ENCODE measurements around the gene PHLDA2. TPM values are rescaled to one million over a fixed set of nuclear protein-coding genes. Genes with fewer than 3 reads are reported as not detected.

PHLDA2 gene
- total RNA-seq, 6 experiments from 2014 or later: 102 to 149 (median 125) TPM

DNA sequence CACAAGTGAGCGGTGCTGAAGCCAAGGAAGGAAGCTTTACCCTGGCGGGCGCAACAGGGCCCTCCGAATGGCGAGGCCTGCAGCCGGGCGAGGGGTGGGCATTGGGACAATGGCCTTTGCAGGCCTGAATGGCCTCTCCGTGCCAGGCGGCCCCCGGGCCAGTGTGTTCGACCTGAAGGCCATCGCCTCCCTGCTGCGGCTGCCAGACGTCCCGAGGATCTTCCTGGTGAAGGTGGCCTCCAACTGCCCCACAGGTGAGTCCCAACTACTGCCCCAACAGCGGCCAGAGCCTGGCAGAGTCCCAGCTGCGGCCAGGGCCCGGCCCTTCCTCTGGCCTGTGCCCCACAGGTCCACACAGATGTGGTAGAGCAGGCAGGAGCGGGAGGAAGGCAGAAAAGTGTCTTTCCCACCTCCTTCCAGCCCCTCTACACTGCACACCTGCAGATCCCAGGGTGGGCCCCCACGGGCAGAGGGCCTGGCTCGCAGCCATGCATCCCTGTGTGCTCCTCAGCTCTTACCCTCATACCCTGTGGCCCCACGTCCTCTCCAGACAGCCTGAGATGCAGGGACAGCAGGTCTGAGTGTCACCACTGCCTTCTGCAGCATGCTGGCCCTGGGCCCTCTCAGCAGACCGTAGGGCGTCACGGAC lies 11.3 kb downstream of the PHLDA2 start:
- Mint-ChIP-seq H3K4me1 (ENCODE audit: low read depth) (peaks cover 6% of the 10 kb centered on the region), H3K36me3 (ENCODE audit: low read depth) (no peaks in the 10 kb centered on the region), H3K27ac (no peak overlapping the region), H3K27me3 (ENCODE audit: insufficient read depth) (peaks cover 10% of the 10 kb centered on the region), H3K4me3 (no peak overlapping the region), H3K9me3 (no peaks in the 10 kb centered on the region)
- TF ChIP-seq, protein P1, sequence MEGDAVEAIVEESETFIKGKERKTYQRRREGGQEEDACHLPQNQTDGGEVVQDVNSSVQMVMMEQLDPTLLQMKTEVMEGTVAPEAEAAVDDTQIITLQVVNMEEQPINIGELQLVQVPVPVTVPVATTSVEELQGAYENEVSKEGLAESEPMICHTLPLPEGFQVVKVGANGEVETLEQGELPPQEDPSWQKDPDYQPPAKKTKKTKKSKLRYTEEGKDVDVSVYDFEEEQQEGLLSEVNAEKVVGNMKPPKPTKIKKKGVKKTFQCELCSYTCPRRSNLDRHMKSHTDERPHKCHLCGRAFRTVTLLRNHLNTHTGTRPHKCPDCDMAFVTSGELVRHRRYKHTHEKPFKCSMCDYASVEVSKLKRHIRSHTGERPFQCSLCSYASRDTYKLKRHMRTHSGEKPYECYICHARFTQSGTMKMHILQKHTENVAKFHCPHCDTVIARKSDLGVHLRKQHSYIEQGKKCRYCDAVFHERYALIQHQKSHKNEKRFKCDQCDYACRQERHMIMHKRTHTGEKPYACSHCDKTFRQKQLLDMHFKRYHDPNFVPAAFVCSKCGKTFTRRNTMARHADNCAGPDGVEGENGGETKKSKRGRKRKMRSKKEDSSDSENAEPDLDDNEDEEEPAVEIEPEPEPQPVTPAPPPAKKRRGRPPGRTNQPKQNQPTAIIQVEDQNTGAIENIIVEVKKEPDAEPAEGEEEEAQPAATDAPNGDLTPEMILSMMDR (IDR thresholded peaks at IDR 0.05): no peak
- DNase-seq: no peak

DNA sequence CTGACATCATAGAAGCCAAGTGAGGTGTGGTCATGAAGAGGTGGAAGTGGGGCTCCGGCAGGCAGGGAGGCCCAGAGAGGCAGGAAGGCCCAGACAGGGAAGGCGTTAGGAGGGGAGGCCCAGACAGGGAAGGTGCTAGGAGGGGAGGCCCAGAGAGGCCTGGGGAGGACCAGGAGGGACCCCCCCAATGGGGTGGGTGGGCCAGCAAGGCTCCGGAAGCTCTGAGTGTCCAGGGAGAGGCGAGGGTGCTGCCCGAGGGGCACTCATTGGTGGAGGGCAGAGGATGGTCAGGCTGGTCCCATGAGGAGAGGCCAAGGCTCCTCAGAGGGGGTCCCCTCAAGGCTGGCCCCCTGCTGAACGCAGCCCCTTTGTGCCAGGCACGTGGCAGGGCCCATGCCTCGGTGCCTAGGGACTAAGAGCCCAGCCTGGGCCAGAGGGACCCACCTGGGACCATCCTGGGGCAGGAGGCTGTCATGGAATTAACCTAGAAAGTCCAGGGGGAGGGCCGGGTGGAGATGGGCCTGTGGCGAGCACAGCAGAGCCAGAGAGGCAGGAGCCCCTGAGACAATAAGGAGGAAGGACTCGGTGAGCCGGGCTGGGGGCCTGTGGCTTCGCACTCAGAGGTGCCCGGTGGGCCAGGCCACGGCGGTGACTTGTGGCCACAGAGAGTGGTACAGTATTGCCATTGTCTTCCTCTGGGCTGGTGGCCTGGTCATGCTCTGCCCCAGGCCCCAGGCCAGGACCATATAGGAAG lies 12.2 kb downstream of the PHLDA2 start:
- H3K27ac Mint-ChIP-seq: no peak overlapping the region
- H3K4me1 Mint-ChIP-seq (ENCODE audit: low read depth): peaks cover 9% of the 10 kb centered on the region
- TF ChIP-seq, protein P1 (IDR thresholded peaks at IDR 0.05): no peak
- no peak overlapping the region for H3K4me3 Mint-ChIP-seq
- H3K36me3 Mint-ChIP-seq (ENCODE audit: low read depth): no peaks in the 10 kb centered on the region
- H3K9me3 Mint-ChIP-seq: no peaks in the 10 kb centered on the region
- H3K27me3 Mint-ChIP-seq (ENCODE audit: insufficient read depth): peaks cover 10% of the 10 kb centered on the region
- no peak for DNase-seq

DNA sequence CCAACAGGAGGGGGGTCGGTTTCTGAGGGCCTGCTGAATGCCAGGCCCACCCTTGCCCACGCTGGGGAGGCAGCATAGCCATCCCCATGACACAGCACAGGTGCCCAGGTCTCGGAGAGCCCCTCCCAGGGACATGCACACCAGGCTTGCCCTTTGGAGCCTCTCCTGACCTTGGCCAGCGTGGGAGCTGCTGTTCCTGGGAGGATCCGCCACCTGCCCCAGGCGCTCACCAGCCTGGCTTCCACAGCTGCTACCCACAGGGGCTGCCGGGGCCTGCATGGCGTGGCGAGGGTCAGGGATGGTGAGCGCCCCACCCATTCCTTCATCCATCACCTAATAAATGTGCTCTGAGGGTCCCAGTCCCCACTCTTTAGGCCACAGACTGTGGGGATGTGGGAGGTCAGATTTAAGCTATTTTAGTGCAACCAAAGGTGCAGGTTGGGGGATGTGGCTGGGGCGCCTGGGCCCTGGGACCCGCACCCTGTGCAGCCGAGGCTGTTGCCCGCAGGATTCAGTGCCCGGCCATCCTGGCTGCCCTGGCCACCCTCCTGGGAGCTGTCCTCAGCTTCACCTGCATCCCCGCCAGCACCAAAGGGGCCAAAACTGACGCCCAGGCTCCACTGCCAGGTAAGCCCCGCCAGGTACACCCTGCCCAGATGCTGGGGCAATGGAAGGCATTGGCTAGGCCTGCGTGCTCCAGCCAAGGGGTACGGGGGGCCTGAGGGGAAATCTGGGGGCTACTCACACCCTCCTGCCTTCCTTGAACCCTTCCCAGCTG lies 12.9 kb downstream of the PHLDA2 start:
- H3K9me3 Mint-ChIP-seq: no peaks in the 10 kb centered on the region
- no peaks in the 10 kb centered on the region for H3K36me3 Mint-ChIP-seq (ENCODE audit: low read depth)
- H3K4me1 Mint-ChIP-seq (ENCODE audit: low read depth): peaks cover 14% of the 10 kb centered on the region
- H3K27ac Mint-ChIP-seq: no peak overlapping the region
- TF ChIP-seq, protein P1 (IDR thresholded peaks at IDR 0.05): no peak
- H3K4me3 Mint-ChIP-seq: no peak overlapping the region
- DNase-seq: no peak
- peaks cover 10% of the 10 kb centered on the region for H3K27me3 Mint-ChIP-seq (ENCODE audit: insufficient read depth)

DNA sequence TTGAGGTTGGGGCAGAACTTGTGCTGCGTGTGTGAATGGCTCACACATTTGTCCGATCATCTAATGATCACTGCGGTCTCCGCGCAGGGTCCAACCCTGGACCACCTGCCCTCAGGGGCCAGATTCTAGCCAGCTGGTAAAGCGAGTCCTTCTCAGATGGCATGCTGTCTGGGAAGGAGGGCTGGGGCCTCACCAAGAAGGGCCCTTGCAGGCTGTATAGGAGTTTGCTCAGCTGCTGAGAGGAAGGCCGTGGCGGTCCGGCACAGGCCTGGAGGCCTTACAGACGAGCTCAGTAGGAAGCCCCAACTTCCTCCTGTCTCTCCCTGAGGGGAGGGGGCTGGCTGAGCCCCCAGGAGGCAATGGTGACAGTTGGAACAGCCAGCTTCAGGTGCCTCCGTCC lies 13.7 kb downstream of the PHLDA2 start:
- Mint-ChIP-seq H3K27me3 (ENCODE audit: insufficient read depth) (peaks cover 10% of the 10 kb centered on the region), H3K27ac (no peak overlapping the region), H3K36me3 (ENCODE audit: low read depth) (no peaks in the 10 kb centered on the region), H3K9me3 (no peaks in the 10 kb centered on the region), H3K4me3 (no peak overlapping the region), H3K4me1 (ENCODE audit: low read depth) (peaks cover 14% of the 10 kb centered on the region)
- TF ChIP-seq, protein P1 (IDR thresholded peaks at IDR 0.05): no peak
- no peak for DNase-seq

DNA sequence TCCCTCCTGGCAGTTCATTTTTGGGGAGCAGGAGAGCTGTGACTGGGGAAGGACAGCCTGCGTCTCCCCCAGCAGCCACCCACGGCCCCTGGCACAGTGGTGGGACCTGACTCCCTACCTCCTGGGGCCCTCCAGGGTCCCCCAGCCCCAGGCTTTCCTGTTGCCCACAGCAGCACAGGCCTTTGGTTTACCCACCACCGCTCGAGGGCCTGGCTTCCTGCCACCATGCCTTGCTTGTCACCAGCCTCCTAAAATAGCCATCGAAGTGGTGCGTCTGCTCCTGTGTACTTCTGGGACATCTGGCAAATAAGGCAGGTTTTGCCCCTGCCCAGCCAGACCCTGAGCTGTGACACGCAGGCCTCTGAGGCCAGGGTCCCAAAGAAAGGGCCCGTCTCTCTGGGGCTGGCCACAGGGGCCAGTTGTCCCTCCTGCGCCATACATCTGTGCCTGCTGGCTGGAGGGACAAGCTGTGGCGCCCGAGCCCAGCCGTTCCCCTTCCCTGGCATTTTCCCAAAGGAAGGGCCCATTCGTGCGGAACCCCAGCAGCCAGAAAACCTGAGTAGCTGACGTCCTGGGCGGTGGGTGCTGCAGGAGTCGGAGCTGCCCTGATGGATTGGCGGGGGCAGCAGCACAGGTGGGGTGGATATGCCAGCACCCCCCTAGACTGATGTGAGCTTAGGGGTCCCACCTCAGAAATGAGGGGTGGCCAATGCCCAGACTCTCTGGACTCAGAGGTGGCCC lies 14.6 kb downstream of the PHLDA2 start:
- no peaks in the 10 kb centered on the region for H3K36me3 Mint-ChIP-seq (ENCODE audit: low read depth)
- peaks cover 10% of the 10 kb centered on the region for H3K27me3 Mint-ChIP-seq (ENCODE audit: insufficient read depth)
- TF ChIP-seq, protein P1 (IDR thresholded peaks at IDR 0.05): no peak
- no peaks in the 10 kb centered on the region for H3K9me3 Mint-ChIP-seq
- no peak overlapping the region for H3K27ac Mint-ChIP-seq
- no peak for DNase-seq
- peaks cover 14% of the 10 kb centered on the region for H3K4me1 Mint-ChIP-seq (ENCODE audit: low read depth)
- H3K4me3 Mint-ChIP-seq: no peak overlapping the region

Measured in HFFc6 (cell line).